Inferior parietal cortex (tissue), 1 donor: ENCODE data around the gene KRTAP2-2.
"Not testable (repeated sequence)": the region's sequence is repeated elsewhere in the genome, so short reads cannot be mapped to it uniquely, and the experiment has no call there.

Source experiments
- DNase-seq: peaks from one replicate; pipeline ENCODE4 v3.0.0-alpha.2; 2016; ENCODE audit errors: extremely low spot score

Gene KRTAP2-2

GRCh38 chr17:41055130-41055529 lies at the start of gene KRTAP2-2:
Gene KRTAP2-2, minus strand, starts transcription at chr17:41055230. Its CDS starts 19 bp downstream, at chr17:41055211.
- not testable (repeated sequence) for DNase-seq

GRCh38 chr17:41104386-41105038 lies 49.5 kb upstream of the KRTAP2-2 start:
- not testable (repeated sequence) for DNase-seq

- no peak for DNase-seq
Observed at GRCh38 chr17:41103896-41104295, 48.9 kb upstream of the KRTAP2-2 start.

- DNase-seq: no peak
Observed at GRCh38 chr17:41101586-41102259, 46.7 kb upstream of the KRTAP2-2 start, which contains the start of gene KRTAP4-16. Gene KRTAP4-16, minus strand, starts transcription at chr17:41102209. Its CDS starts 0 bp downstream, at chr17:41102209.

GRCh38 chr17:41099682-41100480 lies 44.9 kb upstream of the KRTAP2-2 start:
- not testable (repeated sequence) for DNase-seq

GRCh38 chr17:41098481-41098880 lies 43.5 kb upstream of the KRTAP2-2 start:
- no peak for DNase-seq

- DNase-seq: no peak
Observed at GRCh38 chr17:41098042-41098441, 43.0 kb upstream of the KRTAP2-2 start, which contains the start of gene KRTAP4-8. Gene KRTAP4-8, minus strand, starts transcription at chr17:41098142. Its CDS starts 58 bp downstream, at chr17:41098084.

- no peak for DNase-seq
Observed at GRCh38 chr17:41096055-41096454, 41.0 kb upstream of the KRTAP2-2 start.

GRCh38 chr17:41088760-41089352 lies 33.8 kb upstream of the KRTAP2-2 start:
- not testable (repeated sequence) for DNase-seq

- not testable (repeated sequence) for DNase-seq
Observed at GRCh38 chr17:41084100-41084856, 29.2 kb upstream of the KRTAP2-2 start, which contains the start of gene KRTAP4-7. Gene KRTAP4-7, plus strand, starts transcription at chr17:41084150. Its CDS starts 57 bp downstream, at chr17:41084207.

GRCh38 chr17:41083427-41083826 lies 28.4 kb upstream of the KRTAP2-2 start:
- DNase-seq: not testable (repeated sequence)

- DNase-seq: no peak
Observed at GRCh38 chr17:41082626-41083025, 27.6 kb upstream of the KRTAP2-2 start.

- DNase-seq: no peak
Observed at GRCh38 chr17:41076788-41077187, 21.8 kb upstream of the KRTAP2-2 start.

- DNase-seq: no peak
Observed at GRCh38 chr17:41073676-41074075, 18.6 kb upstream of the KRTAP2-2 start.

GRCh38 chr17:41071606-41072360 lies 16.8 kb upstream of the KRTAP2-2 start:
- DNase-seq: no peak

GRCh38 chr17:41069031-41069430 lies 14.0 kb upstream of the KRTAP2-2 start:
- DNase-seq: no peak

GRCh38 chr17:41067281-41067680 lies 12.3 kb upstream of the KRTAP2-2 start:
- DNase-seq: no peak

GRCh38 chr17:41065829-41066624 lies 11.0 kb upstream of the KRTAP2-2 start, which contains the start of gene KRTAP2-4:
Gene KRTAP2-4, minus strand, starts transcription at chr17:41065879. Its CDS starts 34 bp downstream, at chr17:41065845.
- DNase-seq: no peak

- DNase-seq: not testable (repeated sequence)
Observed at GRCh38 chr17:41065016-41065689, 10.1 kb upstream of the KRTAP2-2 start.
